Activated CD4-positive, alpha-beta T cell treated with anti-CD3 and anti-CD28 coated beads, Interleukin-2, amount 10 ng/mL, durations not matched to agents 7 days and 5 days (primary cell): ENCODE data around the gene AP2M1. TPM values are rescaled to one million over a fixed set of nuclear protein-coding genes. Genes with fewer than 3 reads are reported as not detected.
A peak's percentile ranks its signal among the peaks of the same experiment; 100 is the strongest.

Experiments
- CTCF ChIA-PET: fragments of 350-600 bp; sonication (Branson Sonifier 250); formaldehyde crosslinking; loops from one replicate; lab custom pipeline; 2021; ENCODE audit warnings: antibody characterized with exemption; lab: Charles Lee
- POLR2A ChIA-PET: fragments of 350-600 bp; sonication (Branson Sonifier 250); formaldehyde crosslinking; loops from one replicate; lab custom pipeline; 2021; ENCODE audit warnings: antibody characterized with exemption; lab: Charles Lee
- DNase-seq: peaks from one replicate; pipeline ENCODE4 v3.0.0-alpha.2; 2020
- H3K27ac Mint-ChIP-seq: one replicate; pipeline ENCODE4 v1.8.0; 2021; ENCODE audit warnings: mild to moderate bottlenecking, moderate library complexity, mixed read lengths
- H3K27me3 Mint-ChIP-seq: one replicate; pipeline ENCODE4 v1.8.0; 2021; ENCODE audit warnings: mixed read lengths
- H3K36me3 Mint-ChIP-seq: one replicate; pipeline ENCODE4 v1.8.0; 2021; ENCODE audit warnings: low read depth, mixed read lengths
- H3K4me1 Mint-ChIP-seq: one replicate; pipeline ENCODE4 v1.8.0; 2021; ENCODE audit warnings: mixed read lengths
- H3K4me3 Mint-ChIP-seq: one replicate; pipeline ENCODE4 v1.8.0; 2021; ENCODE audit warnings: mild to moderate bottlenecking, moderate library complexity, mixed read lengths
- H3K9me3 Mint-ChIP-seq: one replicate; pipeline ENCODE4 v1.8.0; 2021; ENCODE audit warnings: mixed read lengths
- total RNA-seq, 2 experiments: library from RNA; stranded (reverse); gene quantifications; one replicate each; pipeline ENCODE4 v1.2.3, GENCODE V29; 2021

The AP2M1 gene
- total RNA-seq, 2 experiments from 2014 or later = 222 to 223 TPM

GRCh38 chr3:184186184-184186901, 11.7 kb downstream of the AP2M1 start, which contains the start of gene ABCF3:
TSS of gene ABCF3 (plus strand) at chr3:184186199. CDS start at chr3:184186208, 9 bp downstream.
- Mint-ChIP-seq H3K27me3 (no peaks in the 10 kb centered on the region), H3K4me3 (peak within 1 kb of the TSS; percentile 94), H3K4me1 (peaks cover 36% of the 10 kb centered on the region), H3K9me3 (no peaks in the 10 kb centered on the region), H3K36me3 (peaks cover 50% of the 10 kb centered on the region), H3K27ac (peak within 1 kb of the TSS; percentile 94)
- ChIA-PET CTCF (interaction anchor here (0.7 to 4.3 kb wide), 4 partner anchors 9 to 42 kb away, joined by 3 to 22 read pairs (median 3); partner anchors contain the start of genes AP2M1 and DVL3), POLR2A (interaction anchor here (0.7 kb wide), 1 partner anchor 11 kb away, joined by 3 read pairs; no protein-coding TSS in a partner anchor)
- DNase-seq = no peak

GRCh38 chr3:184186902-184187207, 12.2 kb downstream of the AP2M1 start:
- Mint-ChIP-seq H3K9me3 (no peaks in the 10 kb centered on the region), H3K36me3 (peaks cover 47% of the 10 kb centered on the region), H3K4me1 (peaks cover 36% of the 10 kb centered on the region), H3K27me3 (no peaks in the 10 kb centered on the region), H3K4me3 (peak overlapping the region; percentile 94), H3K27ac (peak overlapping the region; percentile 94)
- ChIA-PET CTCF (no interaction called here), POLR2A (no interaction called here)
- DNase-seq = no peak

DNA sequence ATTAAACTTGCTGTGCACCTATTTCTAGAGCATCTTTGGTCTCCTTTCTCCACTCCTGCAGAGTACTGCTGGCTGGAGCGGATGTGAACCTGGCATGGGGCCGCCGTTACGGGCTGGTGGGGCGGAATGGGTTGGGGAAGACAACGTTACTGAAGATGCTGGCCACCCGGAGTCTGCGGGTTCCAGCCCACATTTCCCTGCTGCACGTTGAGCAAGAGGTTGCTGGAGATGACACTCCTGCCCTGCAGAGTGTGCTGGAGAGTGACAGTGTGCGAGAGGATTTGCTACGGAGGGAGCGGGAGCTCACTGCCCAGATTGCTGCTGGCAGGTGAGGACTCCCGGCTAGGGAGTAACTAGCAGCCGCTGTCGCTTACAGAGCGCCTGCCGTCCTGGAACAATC, 13.4 kb downstream of the AP2M1 start:
- POLR2A ChIA-PET = no interaction called here
- Mint-ChIP-seq H3K9me3 (no peaks in the 10 kb centered on the region), H3K27me3 (no peaks in the 10 kb centered on the region), H3K36me3 (peaks cover 44% of the 10 kb centered on the region), H3K27ac (no peak overlapping the region), H3K4me3 (peak overlapping the region; percentile 94), H3K4me1 (peaks cover 36% of the 10 kb centered on the region)
- CTCF ChIA-PET = no interaction called here
- no peak for DNase-seq

DNA sequence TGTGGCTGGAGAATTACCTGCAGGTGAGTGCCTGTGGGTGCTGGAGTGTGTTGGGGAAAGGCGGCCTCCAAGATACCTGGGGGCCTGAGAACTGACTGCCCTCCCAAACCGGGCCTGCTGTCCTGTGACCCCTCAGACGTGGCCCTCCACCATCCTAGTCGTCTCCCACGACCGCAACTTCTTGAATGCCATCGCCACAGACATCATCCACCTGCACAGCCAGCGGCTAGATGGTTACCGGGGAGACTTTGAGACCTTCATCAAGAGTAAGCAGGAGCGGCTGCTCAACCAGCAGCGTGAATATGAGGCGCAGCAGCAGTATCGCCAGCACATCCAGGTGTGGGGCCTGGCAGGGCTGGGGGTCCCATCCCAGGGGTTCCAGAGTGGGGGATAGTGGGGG, 14.8 kb downstream of the AP2M1 start:
- no peaks in the 10 kb centered on the region for H3K27me3 Mint-ChIP-seq
- CTCF ChIA-PET = no interaction called here

DNA sequence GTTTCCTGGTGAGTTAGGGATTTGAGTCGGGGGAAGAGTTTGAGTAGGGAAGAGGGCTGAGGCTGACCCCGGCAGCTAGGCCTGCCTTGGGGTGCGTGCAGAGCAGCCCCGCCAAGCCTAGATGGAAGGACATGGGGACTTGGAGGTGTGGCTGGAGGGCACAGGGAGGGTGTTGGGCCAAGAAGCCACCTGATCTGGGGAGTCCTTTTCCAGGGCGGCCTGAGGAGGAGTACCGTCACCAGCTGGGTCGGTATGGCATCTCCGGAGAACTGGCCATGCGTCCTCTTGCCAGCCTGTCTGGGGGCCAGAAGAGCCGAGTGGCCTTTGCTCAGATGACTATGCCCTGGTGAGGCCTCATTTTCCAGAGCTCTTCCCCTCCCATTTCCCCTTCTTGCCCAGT, 18.2 kb downstream of the AP2M1 start:
- no peaks in the 10 kb centered on the region for H3K9me3 Mint-ChIP-seq
- POLR2A ChIA-PET = no interaction called here
- peaks cover 8% of the 10 kb centered on the region for H3K4me1 Mint-ChIP-seq
- H3K4me3 Mint-ChIP-seq = no peak overlapping the region
- peaks cover 33% of the 10 kb centered on the region for H3K36me3 Mint-ChIP-seq
- DNase-seq = no peak
- H3K27me3 Mint-ChIP-seq = no peaks in the 10 kb centered on the region
- H3K27ac Mint-ChIP-seq = no peak overlapping the region
- CTCF ChIA-PET = interaction anchor here (1.2 kb wide), 1 partner anchor 11 kb away, joined by 3 read pairs; no protein-coding TSS in a partner anchor

More for the DNA sequence above, 14.8 kb downstream of the AP2M1 start:
- peaks cover 41% of the 10 kb centered on the region for H3K36me3 Mint-ChIP-seq
- no peak overlapping the region for H3K4me3 Mint-ChIP-seq
- H3K27ac Mint-ChIP-seq = no peak overlapping the region
- DNase-seq = no peak
- H3K9me3 Mint-ChIP-seq = no peaks in the 10 kb centered on the region
- POLR2A ChIA-PET = no interaction called here
- peaks cover 33% of the 10 kb centered on the region for H3K4me1 Mint-ChIP-seq

GRCh38 chr3:184193991-184194539, 19.4 kb downstream of the AP2M1 start:
- Mint-ChIP-seq H3K4me1 (peaks cover 4% of the 10 kb centered on the region), H3K27ac (no peak overlapping the region), H3K36me3 (peaks cover 29% of the 10 kb centered on the region), H3K9me3 (no peaks in the 10 kb centered on the region), H3K27me3 (no peaks in the 10 kb centered on the region), H3K4me3 (no peak overlapping the region)
- POLR2A ChIA-PET = no interaction called here
- DNase-seq = no peak
- CTCF ChIA-PET = interaction anchor here (0.8 to 1.2 kb wide), 3 partner anchors 9 to 34 kb away, joined by 3 read pairs; no protein-coding TSS in a partner anchor

- DNase-seq = no peak
- H3K27ac Mint-ChIP-seq = no peak overlapping the region
- POLR2A ChIA-PET = no interaction called here
- no peaks in the 10 kb centered on the region for H3K9me3 Mint-ChIP-seq
- H3K27me3 Mint-ChIP-seq = no peaks in the 10 kb centered on the region
- CTCF ChIA-PET = interaction anchor here (1.1 to 1.2 kb wide), 2 partner anchors 13 to 15 kb away, joined by 3 read pairs; no protein-coding TSS in a partner anchor
- H3K36me3 Mint-ChIP-seq = peaks cover 18% of the 10 kb centered on the region
- no peaks in the 10 kb centered on the region for H3K4me1 Mint-ChIP-seq
- no peak overlapping the region for H3K4me3 Mint-ChIP-seq
Measured at GRCh38 chr3:184196536-184196935, 21.9 kb downstream of the AP2M1 start.

DNA sequence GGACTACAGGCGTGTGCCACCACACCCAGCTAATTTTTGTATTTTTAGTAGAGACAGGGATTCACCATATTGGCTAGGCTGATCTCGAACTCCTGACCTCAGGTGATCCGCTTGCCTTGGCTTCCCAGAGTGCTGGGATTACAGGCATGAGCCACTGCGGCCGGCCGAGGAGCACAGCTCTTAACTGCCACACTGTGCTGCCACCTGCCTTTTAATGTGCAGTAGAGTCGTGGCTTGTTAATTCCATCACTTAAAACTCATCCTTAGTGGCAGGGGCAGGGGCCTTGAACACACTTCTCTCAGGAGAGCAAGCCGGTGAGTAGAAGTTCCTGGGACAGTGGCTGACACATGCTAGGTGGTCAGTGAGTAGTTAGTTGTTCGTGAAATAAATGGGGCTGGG, 23.9 kb downstream of the AP2M1 start:
- H3K36me3 Mint-ChIP-seq = peaks cover 9% of the 10 kb centered on the region
- H3K9me3 Mint-ChIP-seq = no peaks in the 10 kb centered on the region
- POLR2A ChIA-PET = no interaction called here

GRCh38 chr3:184200825-184201224, 26.2 kb downstream of the AP2M1 start:
- CTCF ChIA-PET = no interaction called here
- POLR2A ChIA-PET = no interaction called here
- no peaks in the 10 kb centered on the region for H3K9me3 Mint-ChIP-seq
- no peak overlapping the region for H3K4me3 Mint-ChIP-seq
- H3K27ac Mint-ChIP-seq = peak overlapping the region; percentile 57
- no peaks in the 10 kb centered on the region for H3K36me3 Mint-ChIP-seq
- H3K27me3 Mint-ChIP-seq = no peaks in the 10 kb centered on the region
- H3K4me1 Mint-ChIP-seq = no peaks in the 10 kb centered on the region
- no peak for DNase-seq

More for the DNA sequence above, 23.9 kb downstream of the AP2M1 start:
- CTCF ChIA-PET = interaction anchor here (0.7 kb wide), 1 partner anchor 13 kb away, joined by 3 read pairs; no protein-coding TSS in a partner anchor
- no peak for DNase-seq
- no peak overlapping the region for H3K4me3 Mint-ChIP-seq
- H3K4me1 Mint-ChIP-seq = no peaks in the 10 kb centered on the region
- H3K27ac Mint-ChIP-seq = no peak overlapping the region
- no peaks in the 10 kb centered on the region for H3K27me3 Mint-ChIP-seq

DNA sequence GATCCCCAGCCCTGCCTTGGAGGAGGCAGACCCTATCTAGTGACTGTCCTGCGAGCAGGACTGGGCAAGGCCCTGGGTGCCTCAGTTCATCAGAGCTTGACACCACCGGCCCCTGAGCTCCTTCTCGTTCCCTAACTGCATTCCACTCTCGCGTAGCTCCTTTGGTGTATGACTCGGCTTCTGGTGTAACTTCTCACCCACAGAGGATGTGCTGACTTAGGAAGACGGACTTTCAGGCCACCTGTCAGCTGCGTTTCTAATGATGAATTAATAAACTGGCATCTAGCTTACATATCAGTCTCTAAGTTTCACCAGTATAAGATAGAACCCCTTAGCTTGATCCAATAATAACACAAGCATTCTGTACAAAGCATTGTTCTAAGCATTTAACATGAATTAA, 28.9 kb downstream of the AP2M1 start:
- Mint-ChIP-seq H3K36me3 (no peaks in the 10 kb centered on the region), H3K9me3 (no peaks in the 10 kb centered on the region), H3K27ac (no peak overlapping the region), H3K4me1 (no peaks in the 10 kb centered on the region), H3K27me3 (peaks cover 11% of the 10 kb centered on the region), H3K4me3 (no peak overlapping the region)
- ChIA-PET POLR2A (no interaction called here), CTCF (interaction anchor here (0.7 to 1.5 kb wide), 4 partner anchors 10 to 87 kb away, joined by 3 to 4 read pairs (median 3); no protein-coding TSS in a partner anchor)
- DNase-seq = no peak

DNA sequence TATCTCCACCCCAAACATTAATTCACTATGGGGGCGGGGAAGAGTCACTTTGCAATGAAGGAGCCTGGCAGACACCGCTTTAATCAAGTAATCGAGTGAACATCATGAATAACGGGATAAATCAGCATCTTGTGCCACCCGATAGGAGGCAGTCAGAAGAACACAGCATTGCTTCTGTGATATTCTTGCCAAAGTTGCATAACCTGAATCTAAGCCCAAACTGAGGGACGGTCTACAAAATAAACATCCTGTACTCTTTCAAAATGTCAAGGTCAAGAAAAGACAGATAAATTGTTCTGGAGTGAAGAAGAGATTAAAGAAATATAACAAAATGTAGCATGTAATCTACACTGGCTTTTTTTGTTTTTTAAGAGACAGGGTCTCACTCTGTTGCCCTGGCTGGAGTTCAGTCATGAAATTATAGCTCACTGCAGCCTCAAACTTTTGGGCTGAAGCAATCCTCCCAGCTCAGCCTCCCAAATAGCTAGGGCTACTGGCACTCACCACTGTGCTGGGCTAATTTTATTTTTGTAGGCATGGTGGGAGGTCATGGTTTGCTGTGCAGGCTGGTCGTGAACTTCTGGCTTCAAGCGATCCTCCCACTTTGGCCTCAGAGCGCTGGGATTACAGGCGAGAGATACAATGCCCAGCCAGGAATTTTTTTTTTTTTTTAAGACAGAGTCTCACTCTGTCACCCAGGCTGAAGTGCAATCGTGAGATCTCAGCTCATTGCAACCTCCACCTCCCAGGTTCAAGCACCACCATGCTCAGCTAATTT, 34.7 kb downstream of the AP2M1 start:
- Mint-ChIP-seq H3K4me3 (no peak overlapping the region), H3K36me3 (no peaks in the 10 kb centered on the region), H3K9me3 (no peaks in the 10 kb centered on the region), H3K4me1 (no peaks in the 10 kb centered on the region), H3K27me3 (peaks cover 16% of the 10 kb centered on the region), H3K27ac (no peak overlapping the region)
- POLR2A ChIA-PET = no interaction called here
- no peak for DNase-seq
- CTCF ChIA-PET = interaction anchor here (0.6 to 1.2 kb wide), 3 partner anchors 15 to 1646 kb away, joined by 3 read pairs; no protein-coding TSS in a partner anchor

DNA sequence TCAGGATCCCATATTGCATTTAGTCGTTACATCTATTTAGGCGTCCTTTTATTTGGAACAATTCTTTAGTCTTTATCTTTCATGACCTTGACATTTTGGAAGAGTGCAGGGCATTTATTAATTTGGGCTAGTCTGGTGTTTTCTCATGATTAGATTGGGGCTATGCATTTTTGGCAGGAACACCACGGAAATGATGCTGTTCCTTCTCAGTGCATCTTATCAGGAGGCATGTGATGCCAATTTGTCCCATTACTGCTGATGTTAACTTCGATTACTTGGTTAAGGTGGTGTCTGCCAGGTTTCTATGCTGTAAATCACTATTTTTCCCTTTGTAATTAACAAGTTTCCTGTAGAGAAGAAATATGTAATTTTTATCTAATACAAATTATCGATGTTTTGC, 36.6 kb downstream of the AP2M1 start:
- POLR2A ChIA-PET = interaction anchor here (0.6 kb wide), 1 partner anchor 16 kb away, joined by 3 read pairs; no protein-coding TSS in a partner anchor

More for the DNA sequence above, 36.6 kb downstream of the AP2M1 start:
- H3K36me3 Mint-ChIP-seq = no peaks in the 10 kb centered on the region
- H3K27me3 Mint-ChIP-seq = peaks cover 16% of the 10 kb centered on the region
- H3K27ac Mint-ChIP-seq = no peak overlapping the region
- CTCF ChIA-PET = interaction anchor here (0.6 to 0.8 kb wide), 2 partner anchors 12 to 13 kb away, joined by 3 to 6 read pairs; no protein-coding TSS in a partner anchor
- H3K4me3 Mint-ChIP-seq = no peak overlapping the region
- H3K4me1 Mint-ChIP-seq = no peaks in the 10 kb centered on the region
- H3K9me3 Mint-ChIP-seq = no peaks in the 10 kb centered on the region
- no peak for DNase-seq
